Activated CD8-positive, alpha-beta T cell treated with anti-CD3 and anti-CD28 coated beads for 36 hours (primary cell): ENCODE measurements around the gene GALNT6. TPM values are rescaled to one million over a fixed set of nuclear protein-coding genes. Genes with fewer than 3 reads are reported as not detected.

ENCODE experiments used
- ATAC-seq: fragments of 200-7000 bp; cut with Tn5 transposase; one replicate; pipeline ENCODE4 v1.10.0; 2021; ENCODE audit warnings: mild to moderate bottlenecking, moderate library complexity
- CTCF ChIA-PET: fragments of 350-600 bp; sonication (Branson Sonifier 250); formaldehyde crosslinking; loops from one replicate; lab custom pipeline; 2021; ENCODE audit warnings: antibody characterized with exemption; lab: Charles Lee
- POLR2A ChIA-PET: fragments of 350-600 bp; sonication (Branson Sonifier 250); formaldehyde crosslinking; loops from one replicate; lab custom pipeline; 2021; ENCODE audit warnings: antibody characterized with exemption; lab: Charles Lee
- DNase-seq: peaks from one replicate; pipeline ENCODE4 v3.0.0-alpha.2; 2020
- H3K27ac Mint-ChIP-seq: one replicate; pipeline ENCODE4 v1.8.0; 2021; ENCODE audit warnings: mild to moderate bottlenecking, mixed read lengths
- H3K27me3 Mint-ChIP-seq: one replicate; pipeline ENCODE4 v1.8.0; 2021; ENCODE audit warnings: mixed read lengths
- H3K36me3 Mint-ChIP-seq: one replicate; pipeline ENCODE4 v1.8.0; 2021; ENCODE audit warnings: low read depth, mixed read lengths
- H3K4me1 Mint-ChIP-seq: one replicate; pipeline ENCODE4 v1.8.0; 2021; ENCODE audit warnings: low read depth, mixed read lengths
- H3K4me3 Mint-ChIP-seq: one replicate; pipeline ENCODE4 v1.8.0; 2021; ENCODE audit warnings: mild to moderate bottlenecking, moderate library complexity, mixed read lengths
- H3K9me3 Mint-ChIP-seq: one replicate; pipeline ENCODE4 v1.8.0; 2021; ENCODE audit warnings: mixed read lengths
- CTCF ChIP-seq: fragments of 200-600 bp; IDR thresholded peaks from one replicate; pipeline ENCODE4 v1.8.0; 2022; ENCODE audit warnings: antibody characterized with exemption, mild to moderate bottlenecking
- intact Hi-C: fragments of 100-400 bp; cut with micrococcal nuclease; formaldehyde crosslinking; loops from one replicate; pipeline ENCODE4 v1.10.0; 2022
- total RNA-seq, 2 experiments: library from RNA; stranded (reverse); gene quantifications; one replicate each; pipeline ENCODE4 v1.2.3, GENCODE V29; 2021

The GALNT6 gene
- total RNA-seq, 2 experiments from 2014 or later: 18.0 to 22.3 TPM

DNA sequence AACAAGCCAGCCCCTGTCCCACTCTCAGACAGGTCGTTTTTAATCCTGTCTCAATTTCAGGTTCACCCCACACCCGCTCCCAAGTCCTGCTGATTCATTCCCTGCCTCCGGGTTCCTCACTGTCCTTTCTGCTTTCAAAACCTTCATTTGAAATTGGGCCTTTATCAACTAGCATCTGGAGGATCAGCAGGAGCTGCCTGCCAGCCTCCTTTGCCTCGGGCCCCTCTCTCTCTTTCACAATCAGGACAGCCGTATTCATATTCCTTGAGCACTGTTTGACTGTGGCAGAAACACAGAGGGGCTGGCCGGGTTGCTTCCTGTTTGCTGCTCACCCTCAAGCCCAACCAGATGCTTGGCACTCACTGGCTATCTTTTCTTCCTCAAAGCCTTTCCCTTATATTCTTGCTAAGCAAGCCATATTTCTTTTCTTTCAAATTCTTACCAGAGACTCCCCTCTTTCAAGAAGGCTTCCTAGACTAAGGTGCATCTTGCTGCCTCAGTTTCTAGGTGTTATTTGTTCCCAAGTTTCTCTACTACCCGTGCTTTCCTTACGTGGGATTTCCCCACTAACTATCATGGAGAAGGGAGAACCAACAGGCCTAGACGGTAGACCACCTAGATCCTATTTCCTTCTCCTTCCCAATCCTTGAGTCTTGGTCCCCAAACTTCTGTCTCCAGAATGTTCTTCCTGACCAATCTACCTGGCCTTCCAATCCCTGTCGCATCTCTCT, 3.0 kb downstream of the GALNT6 start:
- DNase-seq (no peak), ATAC-seq (no peak)
- Mint-ChIP-seq H3K9me3 (no peaks in the 10 kb centered on the region), H3K4me3 (no peak overlapping the region), H3K27ac (no peak overlapping the region), H3K4me1 (peaks cover 56% of the 10 kb centered on the region), H3K27me3 (no peaks in the 10 kb centered on the region), H3K36me3 (peaks cover 11% of the 10 kb centered on the region)
- POLR2A ChIA-PET: interaction anchor here (0.6 to 4.6 kb wide), 2 partner anchors 15 to 99 kb away, joined by 3 to 30 read pairs; no protein-coding TSS in a partner anchor
- CTCF ChIA-PET: interaction anchor here (1.0 kb wide), 1 partner anchor 16 kb away, joined by 3 read pairs; no protein-coding TSS in a partner anchor
- no peak for TF ChIP-seq CTCF
- intact Hi-C loops: no loop called here

DNA sequence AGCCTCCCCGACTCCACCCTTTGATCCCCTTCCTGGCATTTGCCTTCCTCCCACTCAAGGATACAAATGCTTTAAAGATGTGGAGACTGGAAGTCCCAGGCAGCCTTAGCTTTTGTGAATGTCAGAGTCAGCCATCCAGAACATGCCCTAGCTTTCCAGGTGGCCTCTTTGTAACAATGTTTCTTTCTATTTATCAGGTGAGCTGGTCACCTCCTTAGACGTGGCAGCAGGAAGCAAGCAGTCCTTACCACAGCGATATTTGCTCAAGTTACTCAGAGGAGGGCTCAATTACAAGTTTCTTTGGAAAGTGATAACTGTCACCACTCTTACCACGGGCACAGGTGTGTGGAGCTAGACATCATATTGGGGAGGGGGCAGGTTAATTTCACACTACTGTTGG, 4.9 kb downstream of the GALNT6 start:
- intact Hi-C loops: no loop called here
- Mint-ChIP-seq H3K4me1 (peaks cover 64% of the 10 kb centered on the region), H3K9me3 (no peaks in the 10 kb centered on the region), H3K27ac (no peak overlapping the region), H3K27me3 (no peaks in the 10 kb centered on the region), H3K4me3 (no peak overlapping the region), H3K36me3 (peaks cover 26% of the 10 kb centered on the region)
- ATAC-seq (no peak), DNase-seq (no peak)
- CTCF ChIA-PET: no interaction called here
- no peak for TF ChIP-seq CTCF
- POLR2A ChIA-PET: interaction anchor here (1.0 to 1.4 kb wide), 3 partner anchors 8 to 26 kb away, joined by 3 to 5 read pairs (median 4); no protein-coding TSS in a partner anchor

DNA sequence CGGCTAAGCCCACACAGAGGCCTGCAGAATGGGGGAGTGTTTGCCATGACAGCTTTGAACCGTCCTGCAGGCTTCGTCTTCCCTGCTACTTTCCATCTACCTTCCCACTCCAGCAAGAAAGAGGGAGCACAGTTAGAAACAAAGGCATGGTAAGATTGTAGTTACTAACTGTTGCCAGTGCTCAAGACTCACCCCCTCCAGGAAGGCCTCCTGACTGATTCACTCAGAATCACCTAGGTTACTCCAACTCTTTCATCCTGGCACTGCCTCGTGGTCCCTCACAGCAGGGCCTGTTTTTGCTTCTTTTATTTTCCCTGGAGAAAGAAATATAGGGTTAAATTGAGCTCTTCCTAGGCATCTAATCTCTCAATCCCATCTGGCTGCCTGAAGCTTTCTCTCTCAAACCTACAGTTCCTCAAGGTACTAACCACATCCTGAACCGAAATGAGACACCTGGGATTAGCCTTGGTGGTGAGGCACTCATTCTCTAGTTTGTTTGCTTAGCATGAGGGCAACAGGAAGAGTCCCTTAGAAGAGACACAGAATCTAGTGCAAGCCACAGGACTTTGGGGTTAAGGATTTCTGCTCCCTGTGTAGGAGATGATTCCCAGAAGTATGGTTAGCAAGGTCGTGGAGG, 7.8 kb downstream of the GALNT6 start:
- no peak for TF ChIP-seq CTCF
- peaks cover 43% of the 10 kb centered on the region for H3K36me3 Mint-ChIP-seq
- POLR2A ChIA-PET: interaction anchor here (0.6 to 1.7 kb wide), 5 partner anchors 8 to 648 kb away, joined by 3 to 6 read pairs (median 4); partner anchors contain the start of gene GALNT6
- peaks cover 43% of the 10 kb centered on the region for H3K4me1 Mint-ChIP-seq
- no peak overlapping the region for H3K27ac Mint-ChIP-seq
- ATAC-seq: peak; percentile 67
- no peak overlapping the region for H3K4me3 Mint-ChIP-seq
- intact Hi-C loops: no loop called here
- no peaks in the 10 kb centered on the region for H3K27me3 Mint-ChIP-seq
- no peaks in the 10 kb centered on the region for H3K9me3 Mint-ChIP-seq
- no peak for DNase-seq
- CTCF ChIA-PET: interaction anchor here (0.7 to 2.6 kb wide), 4 partner anchors 10 to 42 kb away, joined by 3 to 9 read pairs (median 3); no protein-coding TSS in a partner anchor

DNA sequence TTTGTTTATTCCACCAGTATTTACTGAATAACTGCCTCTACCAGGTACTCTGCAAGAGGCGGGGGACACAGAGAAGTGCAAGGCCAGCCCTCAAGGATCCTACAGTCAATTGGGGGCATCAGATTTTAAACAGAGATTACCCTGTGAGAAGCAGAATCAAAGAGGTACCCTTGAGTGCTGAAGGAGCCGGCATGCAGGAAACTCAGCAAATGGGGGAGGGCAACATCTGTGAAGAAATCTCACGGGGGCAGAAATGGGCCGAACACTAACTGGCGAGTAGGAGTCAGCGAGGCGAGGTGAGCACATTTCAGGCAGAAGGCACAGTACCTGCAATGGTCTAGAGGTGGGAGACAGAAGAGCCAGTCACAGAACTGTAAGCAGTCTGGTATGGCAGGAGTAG, 9.0 kb downstream of the GALNT6 start:
- ATAC-seq (no peak), DNase-seq (no peak)
- Mint-ChIP-seq H3K4me3 (no peak overlapping the region), H3K27ac (no peak overlapping the region), H3K9me3 (no peaks in the 10 kb centered on the region), H3K4me1 (peaks cover 37% of the 10 kb centered on the region), H3K27me3 (no peaks in the 10 kb centered on the region), H3K36me3 (peaks cover 52% of the 10 kb centered on the region)
- POLR2A ChIA-PET: interaction anchor here (1.3 kb wide), 1 partner anchor 9 kb away, joined by 6 read pairs; the partner anchor contains the start of gene GALNT6
- intact Hi-C loops: no loop called here
- TF ChIP-seq CTCF: no peak
- CTCF ChIA-PET: interaction anchor here (1.0 to 1.1 kb wide), 2 partner anchors 13 to 41 kb away, joined by 3 read pairs; no protein-coding TSS in a partner anchor
